Neural cell (in vitro differentiated cells): Measurements from ENCODE around the gene THTPA.

Source experiments
- EP300 ChIP-seq: fragments of 450-650 bp; conservative IDR thresholded peaks from 2 replicates; pipeline ENCODE4 v1.6.1; 2014; ENCODE audit warnings: antibody characterized with exemption, mild to moderate bottlenecking, moderate library complexity; ENCODE audit not compliant: poor library complexity, severe bottlenecking
- EZH2 ChIP-seq: fragments of 200-600, 300-800 bp; shearing (Covaris generic), sonication (generic); IDR thresholded peaks from 2 replicates; pipeline ENCODE4 v1.6.1; 2014; ENCODE audit warnings: antibody characterized with exemption, low read length, borderline replicate concordance, mild to moderate bottlenecking; ENCODE audit not compliant: insufficient read depth, poor library complexity, severe bottlenecking
- POLR2AphosphoS5 ChIP-seq: IDR thresholded peaks from 2 replicates; pipeline ENCODE4 v1.6.1; 2012
- RAD21 ChIP-seq: fragments of 450-650 bp; conservative IDR thresholded peaks from 2 replicates; pipeline ENCODE4 v1.6.1; 2014; ENCODE audit warnings: antibody characterized with exemption, mild to moderate bottlenecking, moderate library complexity
- TF ChIP-seq, protein P1 (sequence below): fragments of 450-650 bp; IDR thresholded peaks from 2 replicates; pipeline ENCODE4 v1.5.1; 2014; ENCODE audit warnings: antibody characterized with exemption, mild to moderate bottlenecking, moderate library complexity; ENCODE audit not compliant: poor library complexity, severe bottlenecking
- TF ChIP-seq, protein P2 (sequence below): IDR thresholded peaks from 2 replicates; pipeline ENCODE4 v1.6.1; 2012; ENCODE audit warnings: borderline replicate concordance

DNA sequence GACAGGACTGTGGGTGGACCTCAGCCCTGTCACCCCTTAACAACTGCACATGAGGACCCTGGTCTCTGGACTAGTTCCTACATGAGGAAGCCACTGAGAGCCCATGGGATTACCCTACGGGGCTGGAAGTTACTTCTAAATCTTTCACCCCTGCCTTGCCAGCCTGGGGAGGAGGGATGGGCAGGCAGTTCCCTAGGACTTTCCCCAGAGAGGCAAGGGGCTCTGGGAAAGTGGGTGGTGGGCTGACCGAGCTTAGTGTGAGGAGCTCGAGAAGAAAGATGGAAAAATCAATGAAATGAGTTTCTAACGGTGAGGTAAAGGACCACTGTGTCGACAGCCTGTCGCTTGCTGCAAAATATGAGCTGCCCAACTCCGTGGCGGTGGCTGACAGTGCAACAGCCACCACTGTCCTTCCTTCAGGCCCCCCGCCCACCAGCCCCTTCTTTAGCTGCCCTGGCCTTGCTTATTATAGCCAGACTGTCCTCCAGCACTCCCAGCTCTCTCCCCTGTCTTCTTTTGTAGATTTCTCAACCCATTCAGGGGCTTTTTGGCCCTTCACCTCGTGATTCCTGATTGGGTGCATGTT is 9.5 kb upstream of the THTPA start:
- TF ChIP-seq, protein P1, sequence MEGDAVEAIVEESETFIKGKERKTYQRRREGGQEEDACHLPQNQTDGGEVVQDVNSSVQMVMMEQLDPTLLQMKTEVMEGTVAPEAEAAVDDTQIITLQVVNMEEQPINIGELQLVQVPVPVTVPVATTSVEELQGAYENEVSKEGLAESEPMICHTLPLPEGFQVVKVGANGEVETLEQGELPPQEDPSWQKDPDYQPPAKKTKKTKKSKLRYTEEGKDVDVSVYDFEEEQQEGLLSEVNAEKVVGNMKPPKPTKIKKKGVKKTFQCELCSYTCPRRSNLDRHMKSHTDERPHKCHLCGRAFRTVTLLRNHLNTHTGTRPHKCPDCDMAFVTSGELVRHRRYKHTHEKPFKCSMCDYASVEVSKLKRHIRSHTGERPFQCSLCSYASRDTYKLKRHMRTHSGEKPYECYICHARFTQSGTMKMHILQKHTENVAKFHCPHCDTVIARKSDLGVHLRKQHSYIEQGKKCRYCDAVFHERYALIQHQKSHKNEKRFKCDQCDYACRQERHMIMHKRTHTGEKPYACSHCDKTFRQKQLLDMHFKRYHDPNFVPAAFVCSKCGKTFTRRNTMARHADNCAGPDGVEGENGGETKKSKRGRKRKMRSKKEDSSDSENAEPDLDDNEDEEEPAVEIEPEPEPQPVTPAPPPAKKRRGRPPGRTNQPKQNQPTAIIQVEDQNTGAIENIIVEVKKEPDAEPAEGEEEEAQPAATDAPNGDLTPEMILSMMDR, result no peak
- TF ChIP-seq EP300, result no peak
- TF ChIP-seq EZH2, result no peak
- no peak for TF ChIP-seq POLR2AphosphoS5
- TF ChIP-seq RAD21, result no peak
- TF ChIP-seq, protein P2, sequence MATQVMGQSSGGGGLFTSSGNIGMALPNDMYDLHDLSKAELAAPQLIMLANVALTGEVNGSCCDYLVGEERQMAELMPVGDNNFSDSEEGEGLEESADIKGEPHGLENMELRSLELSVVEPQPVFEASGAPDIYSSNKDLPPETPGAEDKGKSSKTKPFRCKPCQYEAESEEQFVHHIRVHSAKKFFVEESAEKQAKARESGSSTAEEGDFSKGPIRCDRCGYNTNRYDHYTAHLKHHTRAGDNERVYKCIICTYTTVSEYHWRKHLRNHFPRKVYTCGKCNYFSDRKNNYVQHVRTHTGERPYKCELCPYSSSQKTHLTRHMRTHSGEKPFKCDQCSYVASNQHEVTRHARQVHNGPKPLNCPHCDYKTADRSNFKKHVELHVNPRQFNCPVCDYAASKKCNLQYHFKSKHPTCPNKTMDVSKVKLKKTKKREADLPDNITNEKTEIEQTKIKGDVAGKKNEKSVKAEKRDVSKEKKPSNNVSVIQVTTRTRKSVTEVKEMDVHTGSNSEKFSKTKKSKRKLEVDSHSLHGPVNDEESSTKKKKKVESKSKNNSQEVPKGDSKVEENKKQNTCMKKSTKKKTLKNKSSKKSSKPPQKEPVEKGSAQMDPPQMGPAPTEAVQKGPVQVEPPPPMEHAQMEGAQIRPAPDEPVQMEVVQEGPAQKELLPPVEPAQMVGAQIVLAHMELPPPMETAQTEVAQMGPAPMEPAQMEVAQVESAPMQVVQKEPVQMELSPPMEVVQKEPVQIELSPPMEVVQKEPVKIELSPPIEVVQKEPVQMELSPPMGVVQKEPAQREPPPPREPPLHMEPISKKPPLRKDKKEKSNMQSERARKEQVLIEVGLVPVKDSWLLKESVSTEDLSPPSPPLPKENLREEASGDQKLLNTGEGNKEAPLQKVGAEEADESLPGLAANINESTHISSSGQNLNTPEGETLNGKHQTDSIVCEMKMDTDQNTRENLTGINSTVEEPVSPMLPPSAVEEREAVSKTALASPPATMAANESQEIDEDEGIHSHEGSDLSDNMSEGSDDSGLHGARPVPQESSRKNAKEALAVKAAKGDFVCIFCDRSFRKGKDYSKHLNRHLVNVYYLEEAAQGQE, result no peak
